UCSD-AML1 (cell line): ENCODE data around the gene CFDP1.
"Not testable (repeated sequence)": the region's sequence is repeated elsewhere in the genome, so short reads cannot be mapped to it uniquely, and the experiment has no call there.

Experiments used
- DNase-seq: peaks from one replicate; lab custom pipeline; 2025; ENCODE audit not compliant: unreplicated experiment; lab: John Stamatoyannopoulos, UW

CFDP1 gene

GRCh38 chr16:75269358-75269757, 163.9 kb downstream of the CFDP1 start:
- DNase-seq: not testable (repeated sequence)

- no peak for DNase-seq
Measured at GRCh38 chr16:75267631-75268264, 165.6 kb downstream of the CFDP1 start.

GRCh38 chr16:75266738-75267630, 166.3 kb downstream of the CFDP1 start:
- no peak for DNase-seq

DNA sequence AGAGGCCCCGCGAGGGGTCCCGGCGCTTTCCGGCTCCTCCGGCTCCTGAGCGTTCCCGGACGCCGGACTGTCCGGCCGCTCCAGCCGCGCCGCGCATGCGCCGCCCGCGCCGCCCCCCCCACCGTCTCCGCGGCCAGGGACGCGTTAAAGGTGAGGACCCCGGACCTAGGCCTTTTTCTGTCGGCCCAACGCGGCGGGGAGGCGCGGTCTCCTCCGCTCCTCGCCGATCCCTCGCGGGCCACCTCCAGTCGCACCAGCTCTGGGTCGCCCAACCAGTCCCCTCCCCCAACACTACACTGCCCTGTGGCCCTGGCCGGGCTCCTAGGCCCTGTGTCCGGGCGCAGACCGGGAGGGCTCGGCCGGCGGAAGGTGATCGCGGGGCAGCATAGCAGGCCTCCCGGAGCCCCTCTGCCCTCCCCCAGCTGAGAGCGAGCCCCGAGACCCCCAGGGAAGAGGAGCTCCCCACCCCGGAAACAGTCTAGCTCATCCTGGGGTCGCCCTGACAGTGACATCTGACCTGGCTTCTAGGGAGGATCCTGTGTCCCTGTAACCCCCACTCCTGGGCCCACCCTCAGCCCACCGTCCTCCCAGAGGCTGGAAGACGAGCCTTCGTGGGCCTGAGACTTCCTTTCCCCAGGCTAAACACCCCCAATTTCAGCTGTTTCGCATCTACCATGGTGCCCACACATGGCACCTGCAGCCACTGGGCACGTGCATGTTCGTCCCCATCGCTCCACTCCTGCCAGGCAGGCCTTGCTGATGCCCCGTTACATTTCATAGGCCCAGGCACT, 167.2 kb downstream of the CFDP1 start:
- DNase-seq: no peak

DNA sequence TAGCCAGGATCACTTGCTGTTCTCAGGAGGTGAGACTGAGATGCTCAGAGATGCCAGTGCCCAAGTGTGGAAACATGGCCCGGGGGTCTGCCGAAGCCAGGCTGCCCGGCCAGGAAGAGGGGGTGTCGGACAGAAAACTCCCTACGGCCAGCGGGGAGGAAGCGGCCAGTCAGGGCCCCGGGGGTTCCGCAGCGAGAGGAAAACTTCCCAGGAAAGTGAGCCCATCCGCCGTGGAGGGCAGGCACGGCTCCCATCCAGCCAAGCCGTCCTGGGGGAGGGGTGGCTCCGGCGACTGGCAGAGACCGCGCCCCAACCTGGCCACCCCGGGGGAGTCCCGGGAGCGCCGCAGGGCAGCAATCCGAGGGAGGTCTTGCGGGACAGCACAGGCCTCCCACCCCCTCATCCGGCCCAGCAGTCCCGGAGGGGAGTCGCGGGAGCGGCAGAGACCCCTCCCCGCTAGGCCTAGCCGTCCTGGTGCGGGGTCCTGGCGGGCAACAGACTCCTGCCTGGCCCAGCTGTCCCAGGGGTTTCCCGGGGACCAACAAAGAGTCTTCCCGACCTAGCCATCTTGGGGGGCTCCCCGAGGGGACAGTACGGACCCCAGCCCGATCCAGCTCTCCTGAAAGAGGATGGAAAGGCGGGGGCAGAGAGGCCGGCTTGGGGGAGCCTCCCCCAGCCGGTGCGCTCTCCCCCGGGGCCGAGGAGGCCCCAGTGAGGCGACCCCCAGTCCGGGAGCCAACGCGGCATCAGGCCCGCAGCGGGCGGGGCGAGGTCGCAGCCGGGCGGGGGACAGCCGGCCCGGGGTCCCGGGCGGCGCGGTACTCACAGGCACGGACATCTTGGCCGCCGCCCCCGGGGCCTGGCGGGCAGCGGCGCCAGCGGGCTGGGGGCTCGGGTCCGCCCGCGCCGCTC, 168.0 kb downstream of the CFDP1 start:
- DNase-seq: no peak

DNA sequence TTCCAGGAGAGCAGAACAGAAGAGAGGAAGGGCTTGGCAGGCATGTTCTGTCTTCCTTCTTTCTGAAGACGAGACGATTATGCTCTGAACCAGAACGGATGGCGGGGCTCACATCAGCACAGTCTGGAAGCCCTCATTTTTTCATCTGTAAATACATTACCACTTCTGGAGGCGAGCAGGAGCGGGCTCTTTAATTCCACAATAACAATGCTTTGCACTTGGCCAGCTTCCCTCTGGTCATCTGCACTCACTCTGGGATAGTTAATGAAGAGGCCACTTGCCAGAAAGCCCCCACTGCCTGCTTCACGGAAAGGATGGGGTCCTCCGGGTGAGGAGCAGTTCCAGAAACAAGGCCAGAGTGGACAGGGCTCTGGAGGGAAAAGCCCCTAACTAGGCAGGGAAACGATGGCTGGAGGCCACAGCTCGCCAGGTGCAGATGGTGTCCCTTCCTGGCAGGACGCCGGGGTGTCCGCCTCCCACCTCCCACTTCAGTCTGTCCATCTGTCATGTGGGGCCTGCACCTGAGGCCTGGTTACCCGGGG, 168.8 kb downstream of the CFDP1 start:
- DNase-seq: no peak

GRCh38 chr16:75263963-75264445, 169.3 kb downstream of the CFDP1 start:
- DNase-seq: no peak

GRCh38 chr16:75263291-75263962, 169.9 kb downstream of the CFDP1 start:
- DNase-seq: no peak

GRCh38 chr16:75262800-75263127, 170.5 kb downstream of the CFDP1 start:
- no peak for DNase-seq

GRCh38 chr16:75262104-75262799, 171.1 kb downstream of the CFDP1 start:
- no peak for DNase-seq

DNA sequence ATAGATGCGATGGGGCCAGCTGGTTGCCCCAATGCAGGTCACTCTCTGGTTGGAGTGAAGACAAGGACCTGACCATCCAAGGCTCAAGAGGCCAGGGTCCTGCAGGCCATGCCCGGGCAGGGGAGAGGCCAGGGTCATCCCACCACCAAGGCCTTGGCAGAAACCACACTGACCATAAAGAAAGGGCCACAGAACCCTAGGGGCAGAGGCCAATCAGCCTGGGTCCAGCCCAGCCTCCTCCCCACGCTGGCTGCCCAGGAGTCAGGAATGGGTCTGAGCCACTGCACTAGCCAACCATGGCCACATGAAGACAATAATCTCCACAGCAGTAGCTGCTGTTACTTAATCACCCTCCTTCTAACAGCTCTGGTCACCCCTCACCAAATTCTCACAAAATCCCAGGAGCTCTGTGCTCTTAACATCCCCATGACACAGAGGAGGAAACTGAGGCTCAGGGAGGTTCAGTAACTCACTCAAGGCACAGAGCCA, 171.7 kb downstream of the CFDP1 start:
- DNase-seq: no peak

GRCh38 chr16:75260851-75261589, 172.3 kb downstream of the CFDP1 start:
- no peak for DNase-seq

DNA sequence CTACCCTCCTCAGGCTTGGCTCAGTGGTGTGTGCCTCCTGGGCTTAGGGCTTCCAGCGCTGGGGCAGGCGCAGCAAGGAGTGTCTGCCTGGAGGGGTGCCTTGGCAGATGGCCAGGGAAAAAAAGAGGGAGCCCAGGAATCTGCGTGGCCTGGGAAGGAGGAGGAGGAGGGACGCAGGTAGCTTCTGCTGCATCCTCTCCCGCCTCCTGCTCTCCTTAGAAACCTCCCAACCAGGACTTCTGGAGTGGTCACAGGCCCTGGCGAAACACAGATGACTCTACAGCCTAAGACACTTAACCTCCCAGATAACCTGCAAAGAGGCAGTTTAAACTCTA, 174.5 kb downstream of the CFDP1 start:
- DNase-seq: no peak

- DNase-seq: no peak
Measured at GRCh38 chr16:75257886-75258806, 175.2 kb downstream of the CFDP1 start.

DNA sequence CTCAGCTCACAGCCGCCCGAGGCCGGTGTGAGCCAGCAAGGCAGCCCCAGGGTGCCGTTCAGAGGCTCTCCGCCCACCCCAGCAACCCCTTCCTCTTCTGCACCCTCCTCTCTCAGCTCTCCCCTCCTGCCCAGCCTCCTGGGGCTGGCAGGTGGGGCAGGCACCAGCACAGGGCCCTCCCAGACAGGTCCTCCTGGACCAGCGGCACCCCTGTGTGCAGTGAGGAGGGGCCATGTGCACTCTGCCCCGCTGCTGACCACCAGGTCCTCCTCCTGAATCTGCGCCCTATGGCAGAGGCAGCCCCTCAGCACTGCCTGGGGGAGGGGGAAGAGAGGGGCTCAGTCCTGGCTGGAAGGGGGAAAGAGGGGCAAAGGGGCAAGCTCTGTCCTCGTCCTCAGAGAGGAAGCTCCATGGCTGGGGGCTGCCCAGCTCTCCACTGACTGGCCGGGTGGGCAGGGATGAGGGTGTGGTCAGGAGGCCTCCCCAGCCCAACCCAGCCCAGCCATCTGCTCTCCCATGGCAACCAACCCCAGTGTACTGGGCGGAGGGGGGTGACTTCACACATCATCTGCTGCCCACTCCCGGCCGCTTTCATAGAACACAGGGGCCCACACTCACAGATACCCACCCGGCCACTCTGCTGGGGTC, 176.5 kb downstream of the CFDP1 start:
- no peak for DNase-seq

GRCh38 chr16:75256059-75256571, 177.2 kb downstream of the CFDP1 start:
- DNase-seq: no peak
